GM12864 (cell line): ENCODE data around the gene CYB561A3.

ENCODE experiments used
- DNase-seq: peaks from one replicate; pipeline ENCODE4 v3.0.0-alpha.2; 2011; ENCODE audit warnings: low read depth
- H3K4me3 ChIP-seq: 2 replicates; pipeline ENCODE4 v1.5.1; 2011; ENCODE audit warnings: mild to moderate bottlenecking, low read depth, low read length, control low read depth
- TF ChIP-seq, protein P1 (sequence below): IDR thresholded peaks from 2 replicates; pipeline ENCODE4 v1.5.1; 2011; ENCODE audit warnings: low read depth, mild to moderate bottlenecking, moderate library complexity, low read length, control low read depth, inconsistent platforms; ENCODE audit errors: missing control alignments

CYB561A3 gene

GRCh38 chr11:61325649-61326414 is 35.9 kb downstream of the CYB561A3 start:
- no peak for DNase-seq
- TF ChIP-seq, protein P1, sequence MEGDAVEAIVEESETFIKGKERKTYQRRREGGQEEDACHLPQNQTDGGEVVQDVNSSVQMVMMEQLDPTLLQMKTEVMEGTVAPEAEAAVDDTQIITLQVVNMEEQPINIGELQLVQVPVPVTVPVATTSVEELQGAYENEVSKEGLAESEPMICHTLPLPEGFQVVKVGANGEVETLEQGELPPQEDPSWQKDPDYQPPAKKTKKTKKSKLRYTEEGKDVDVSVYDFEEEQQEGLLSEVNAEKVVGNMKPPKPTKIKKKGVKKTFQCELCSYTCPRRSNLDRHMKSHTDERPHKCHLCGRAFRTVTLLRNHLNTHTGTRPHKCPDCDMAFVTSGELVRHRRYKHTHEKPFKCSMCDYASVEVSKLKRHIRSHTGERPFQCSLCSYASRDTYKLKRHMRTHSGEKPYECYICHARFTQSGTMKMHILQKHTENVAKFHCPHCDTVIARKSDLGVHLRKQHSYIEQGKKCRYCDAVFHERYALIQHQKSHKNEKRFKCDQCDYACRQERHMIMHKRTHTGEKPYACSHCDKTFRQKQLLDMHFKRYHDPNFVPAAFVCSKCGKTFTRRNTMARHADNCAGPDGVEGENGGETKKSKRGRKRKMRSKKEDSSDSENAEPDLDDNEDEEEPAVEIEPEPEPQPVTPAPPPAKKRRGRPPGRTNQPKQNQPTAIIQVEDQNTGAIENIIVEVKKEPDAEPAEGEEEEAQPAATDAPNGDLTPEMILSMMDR, result no peak
- no peak overlapping the region for H3K4me3 ChIP-seq

DNA sequence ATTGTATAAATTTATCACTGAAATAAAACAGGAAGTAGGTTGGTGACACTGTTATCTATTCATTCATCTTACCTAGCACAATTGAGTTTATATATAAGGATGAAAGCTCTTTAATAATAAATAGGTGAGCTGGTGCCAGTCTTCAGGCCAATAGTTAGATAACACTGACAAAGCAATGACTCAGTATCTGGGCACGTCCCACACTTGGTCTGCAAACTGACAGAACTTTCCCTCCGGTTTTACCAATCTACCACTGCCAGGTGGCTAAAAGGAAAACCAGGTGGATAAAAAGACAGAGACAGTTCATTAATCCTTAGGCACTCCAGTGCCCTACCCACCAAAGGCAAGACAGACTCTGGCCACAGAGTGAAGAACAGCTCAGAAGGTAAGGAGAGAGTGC is 46.4 kb downstream of the CYB561A3 start:
- no peak overlapping the region for H3K4me3 ChIP-seq
- no peak for DNase-seq
- TF ChIP-seq, protein P1, result no peak

DNA sequence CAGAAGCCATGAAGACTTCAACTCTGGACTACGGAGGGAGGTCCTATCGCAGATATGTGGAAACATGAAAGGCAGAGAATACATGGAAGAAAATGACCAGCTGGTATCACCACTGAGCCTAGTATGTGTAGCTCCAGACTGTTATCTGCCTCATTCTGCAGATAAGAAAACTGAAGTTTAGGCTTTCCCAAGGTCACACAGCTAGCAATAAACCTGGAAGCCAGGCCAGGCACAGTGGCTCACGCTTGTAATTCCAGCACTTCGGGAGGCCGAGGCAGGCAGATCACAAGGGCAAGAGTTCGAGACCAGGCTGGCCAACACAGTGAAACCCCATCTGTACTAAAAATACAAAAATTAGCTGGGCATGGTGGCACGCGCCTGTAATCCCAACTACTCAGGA is 50.9 kb downstream of the CYB561A3 start:
- no peak for DNase-seq
- TF ChIP-seq, protein P1, result no peak
- H3K4me3 ChIP-seq, result no peak overlapping the region

DNA sequence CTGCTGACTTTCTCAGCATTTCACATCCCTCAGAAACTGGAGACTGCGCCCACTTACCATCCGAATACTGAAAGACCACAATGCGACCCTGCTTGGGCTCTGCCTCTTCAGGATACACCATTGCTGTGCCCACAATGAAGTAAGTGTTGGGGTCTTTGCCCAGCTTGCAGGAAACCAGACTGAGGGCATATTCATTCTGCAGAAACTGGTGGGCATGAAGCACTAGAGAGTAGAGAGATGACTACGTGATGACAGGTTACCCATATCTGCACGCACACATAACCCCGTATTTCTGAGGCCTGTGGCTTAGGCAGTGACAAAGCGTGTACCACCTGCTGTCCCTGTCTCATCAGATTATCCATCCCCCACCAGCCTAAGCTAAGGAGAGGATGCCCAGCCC is 51.9 kb downstream of the CYB561A3 start:
- H3K4me3 ChIP-seq, result no peak overlapping the region
- TF ChIP-seq, protein P1, result no peak
- DNase-seq, result no peak

DNA sequence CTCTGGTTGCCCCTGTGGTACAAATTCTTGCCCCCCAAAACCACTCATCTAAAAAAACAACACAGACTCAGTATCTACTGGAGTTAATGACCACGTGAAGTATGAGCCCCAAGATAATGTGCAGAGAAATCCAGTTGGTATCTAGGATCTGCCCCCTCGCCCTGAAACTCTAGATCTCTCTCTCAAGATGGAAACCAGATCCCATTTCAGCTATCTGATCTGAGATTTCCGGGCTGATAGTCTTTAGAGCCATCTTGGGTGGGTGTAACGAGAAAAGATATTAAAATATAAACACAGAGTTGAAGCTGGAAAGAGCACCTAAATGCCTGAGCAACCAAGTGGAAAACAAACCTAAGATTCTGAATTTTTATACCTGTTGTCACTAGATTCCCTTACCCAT is 52.5 kb downstream of the CYB561A3 start:
- DNase-seq, result no peak
- TF ChIP-seq, protein P1, result no peak
- no peak overlapping the region for H3K4me3 ChIP-seq

- H3K4me3 ChIP-seq, result no peak overlapping the region
- TF ChIP-seq, protein P1, result no peak
- DNase-seq, result no peak
These were observed 54.3 kb downstream of the CYB561A3 start for GRCh38 chr11:61307354-61307753.

DNA sequence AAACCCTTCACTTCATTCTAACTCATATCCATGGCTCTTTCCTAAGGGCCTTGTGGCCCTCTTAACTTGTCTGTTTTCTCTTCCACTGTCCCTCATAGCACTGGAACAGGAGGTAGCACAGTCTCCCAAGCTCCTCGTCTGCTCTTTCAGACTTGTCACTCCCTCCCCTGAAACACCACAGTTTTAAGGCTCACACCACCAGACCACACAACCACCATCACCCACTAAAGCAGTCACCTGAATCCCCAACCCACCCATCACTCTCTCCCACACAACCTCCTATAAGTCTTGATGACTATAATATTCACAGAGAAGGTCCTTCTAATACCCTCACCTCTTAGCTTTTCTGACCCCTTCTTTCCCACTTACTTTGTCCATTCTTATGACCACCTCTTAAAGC is 55.5 kb downstream of the CYB561A3 start:
- DNase-seq, result no peak
- no peak overlapping the region for H3K4me3 ChIP-seq
- TF ChIP-seq, protein P1, result no peak
